H1 (cell line): ENCODE results near the gene ATP10D. TPM values are rescaled to one million over a fixed set of nuclear protein-coding genes. Genes with fewer than 3 reads are reported as not detected.
A peak's percentile ranks its signal among the peaks of the same experiment; 100 is the strongest.

ENCODE experiments used
- CTCF ChIA-PET: fragments of 300-600 bp; sonication (Branson Sonifier 250); formaldehyde crosslinking; loops from one replicate; lab custom pipeline; 2021; ENCODE audit not compliant: partially characterized antibody; lab: Charles Lee
- POLR2A ChIA-PET: fragments of 300-600 bp; sonication (Branson Sonifier 250); formaldehyde crosslinking; loops from one replicate; lab custom pipeline; 2021; ENCODE audit warnings: inconsistent platforms; ENCODE audit not compliant: partially characterized antibody; lab: Charles Lee
- DNase-seq, 2 experiments: peaks; one replicate each; pipeline versions ENCODE4 v3.0.0 to v3.0.0-alpha.2; 2010 to 2022; ENCODE audit warnings: low spot score in 2 of 2, low read depth in 1 of 2, mixed read lengths in 1 of 2
- FAIRE-seq: peaks from 2 replicates; lab custom pipeline; 2011; peaks lifted over from hg19 to GRCh38; lab: Jason Lieb, UNC
- H2AFZ ChIP-seq: 2 replicates; pipeline ENCODE4 v1.8.1; 2012; ENCODE audit warnings: low read length, inconsistent platforms
- H2AK5ac ChIP-seq: 2 replicates; pipeline ENCODE4 v1.6.1; 2013; ENCODE audit warnings: low read depth, low read length
- H2BK120ac ChIP-seq: replicated peaks from 2 replicates; pipeline ENCODE3; 2013; ENCODE audit warnings: low read depth, low read length, inconsistent platforms
- H2BK12ac ChIP-seq: 2 replicates; pipeline ENCODE4 v1.6.1; 2013; ENCODE audit warnings: low read depth, low read length
- H2BK15ac ChIP-seq: 2 replicates; pipeline ENCODE4 v1.6.1; 2013; ENCODE audit warnings: low read length
- H2BK20ac ChIP-seq: 2 replicates; pipeline ENCODE4 v1.6.1; 2013; ENCODE audit warnings: low read length
- H2BK5ac ChIP-seq: 2 replicates; pipeline ENCODE4 v1.6.1; 2013; ENCODE audit warnings: low read depth, low read length
- H3K14ac ChIP-seq: 2 replicates; pipeline ENCODE4 v1.6.1; 2013; ENCODE audit warnings: inconsistent platforms; ENCODE audit not compliant: insufficient read length
- H3K18ac ChIP-seq: 2 replicates; pipeline ENCODE4 v1.6.1; 2013; ENCODE audit warnings: low read length; ENCODE audit errors: extremely low read depth
- H3K23ac ChIP-seq: 2 replicates; pipeline ENCODE4 v1.6.1; 2013; ENCODE audit warnings: inconsistent platforms; ENCODE audit not compliant: insufficient read length
- H3K23me2 ChIP-seq: 2 replicates; pipeline ENCODE4 v1.6.1; 2013; ENCODE audit warnings: low read depth, low read length
- H3K27ac ChIP-seq: 2 replicates; pipeline ENCODE4 v1.6.1; 2011; ENCODE audit warnings: low read depth, low read length, inconsistent platforms
- H3K27me3 ChIP-seq, 4 experiments: replicated peaks in 1 of 4; 1 replicate in 1 of 4; 2 replicates in 3 of 4; pipeline versions ENCODE4 v1.6.1 to v1.8.1; 2011 to 2013; ENCODE audit warnings: low read length in 3 of 4, mild to moderate bottlenecking in 3 of 4, inconsistent platforms in 2 of 4, mixed read lengths in 2 of 4, moderate library complexity in 1 of 4; ENCODE audit not compliant: control insufficient read depth in 3 of 4, insufficient read depth in 3 of 4; ENCODE audit errors: extremely low read depth in 1 of 4
- H3K36me3 ChIP-seq, 4 experiments: 2 replicates each; pipeline versions ENCODE4 v1.6.1 to v1.8.1; 2011 to 2013; ENCODE audit warnings: mild to moderate bottlenecking in 4 of 4, low read length in 3 of 4, moderate library complexity in 2 of 4, control low read depth in 1 of 4, inconsistent platforms in 1 of 4; ENCODE audit not compliant: insufficient read depth in 4 of 4, control insufficient read depth in 2 of 4
- H3K4ac ChIP-seq: replicated peaks from 2 replicates; pipeline ENCODE3; 2013; ENCODE audit warnings: low read length, low read depth, mixed read lengths, inconsistent platforms; ENCODE audit not compliant: insufficient read length
- H3K4me1 ChIP-seq, 4 experiments: replicated peaks in 1 of 4; 1 replicate in 1 of 4; 2 replicates in 3 of 4; pipeline versions ENCODE4 v1.6.1 to v1.8.1; 2011 to 2013; ENCODE audit warnings: low read length in 3 of 4, inconsistent platforms in 2 of 4, mixed read lengths in 1 of 4; ENCODE audit not compliant: insufficient read depth in 4 of 4, control insufficient read depth in 3 of 4
- H3K4me2 ChIP-seq, 2 experiments: 2 replicates each; pipeline versions ENCODE4 v1.6.1 to v1.8.1; 2011 to 2013; ENCODE audit warnings: low read depth in 2 of 2, low read length in 2 of 2, control low read depth in 1 of 2, inconsistent platforms in 1 of 2, mild to moderate bottlenecking in 1 of 2; ENCODE audit not compliant: insufficient read depth in 1 of 2
- H3K4me3 ChIP-seq, 4 experiments: fragments of 200-600, 300-600 bp in 1 of 4; sonication (generic), shearing (Covaris generic), sonication (Bioruptor Twin) in 1 of 4; 2 replicates each; pipeline versions ENCODE4 v1.5.1 to v1.8.1; 2011 to 2016; ENCODE audit warnings: low read length in 4 of 4, low read depth in 3 of 4, control low read depth in 2 of 4, inconsistent platforms in 2 of 4, mild to moderate bottlenecking in 2 of 4, mixed read lengths in 1 of 4, moderate library complexity in 1 of 4; ENCODE audit not compliant: insufficient read depth in 2 of 4; ENCODE audit errors: extremely low read depth in 1 of 4
- H3K56ac ChIP-seq: replicated peaks from 2 replicates; pipeline ENCODE3; 2013; ENCODE audit warnings: low read depth, mild to moderate bottlenecking, mixed read lengths, low read length, inconsistent platforms; ENCODE audit not compliant: insufficient read length
- H3K79me1 ChIP-seq: 2 replicates; pipeline ENCODE4 v1.6.1; 2013; ENCODE audit warnings: low read depth, low read length, control low read depth
- H3K79me2 ChIP-seq, 2 experiments: 2 replicates each; pipeline versions ENCODE4 v1.6.1 to v1.8.1; 2012 to 2013; ENCODE audit warnings: low read length in 2 of 2, mild to moderate bottlenecking in 2 of 2, inconsistent platforms in 1 of 2; ENCODE audit not compliant: insufficient read depth in 2 of 2, control insufficient read depth in 1 of 2
- H3K9ac ChIP-seq, 4 experiments: replicated peaks in 1 of 4; 1 replicate in 1 of 4; 2 replicates in 3 of 4; pipeline versions ENCODE4 v1.6.1 to v1.8.1; 2011 to 2013; ENCODE audit warnings: low read depth in 3 of 4, low read length in 3 of 4, control low read depth in 2 of 4, mild to moderate bottlenecking in 2 of 4, moderate library complexity in 2 of 4, inconsistent platforms in 1 of 4; ENCODE audit errors: extremely low read depth in 1 of 4
- H3K9me3 ChIP-seq, 2 experiments: 2 replicates each; pipeline versions ENCODE4 v1.6.1 to v1.8.1; 2012 to 2013; ENCODE audit warnings: mild to moderate bottlenecking in 2 of 2, moderate library complexity in 2 of 2, control low read depth in 1 of 2, inconsistent platforms in 1 of 2, low read depth in 1 of 2, low read length in 1 of 2, mixed read lengths in 1 of 2; ENCODE audit not compliant: insufficient read depth in 2 of 2
- H4K20me1 ChIP-seq, 2 experiments: replicated peaks in 1 of 2; 2 replicates each; pipeline versions ENCODE3 to v1.8.1; 2011 to 2013; ENCODE audit warnings: inconsistent platforms in 2 of 2, low read length in 2 of 2, mild to moderate bottlenecking in 1 of 2; ENCODE audit not compliant: insufficient read depth in 2 of 2, control insufficient read depth in 1 of 2
- H4K5ac ChIP-seq: 2 replicates; pipeline ENCODE4 v1.6.1; 2013; ENCODE audit warnings: low read length, low read depth, mixed read lengths, inconsistent platforms; ENCODE audit not compliant: insufficient read length
- H4K8ac ChIP-seq: 2 replicates; pipeline ENCODE4 v1.8.0; 2013; ENCODE audit warnings: mild to moderate bottlenecking, moderate library complexity, low read length, inconsistent platforms; ENCODE audit not compliant: insufficient read depth; ENCODE audit errors: extremely low read depth
- H4K91ac ChIP-seq: replicated peaks from 2 replicates; pipeline ENCODE3; 2013; ENCODE audit warnings: low read length, mixed read lengths, inconsistent platforms; ENCODE audit not compliant: insufficient read length
- CEBPB ChIP-seq: IDR thresholded peaks from 2 replicates; pipeline ENCODE4 v1.6.1; 2012; ENCODE audit warnings: low read depth, low read length
- JUND ChIP-seq: IDR thresholded peaks from 2 replicates; pipeline ENCODE4 v1.6.1; 2011; ENCODE audit warnings: mild to moderate bottlenecking, improper control_type of control experiment, low read length
- KDM4A ChIP-seq: IDR thresholded peaks from one replicate; pipeline ENCODE4 v1.7.1; 2012; ENCODE audit warnings: low read depth, mild to moderate bottlenecking, moderate library complexity, low read length, inconsistent platforms; ENCODE audit not compliant: severe bottlenecking
- NANOG ChIP-seq: IDR thresholded peaks from 2 replicates; pipeline ENCODE4 v1.6.1; 2011; ENCODE audit warnings: low read length, low read depth, mild to moderate bottlenecking, inconsistent platforms; ENCODE audit not compliant: insufficient read depth, poor library complexity, severe bottlenecking
- RFX5 ChIP-seq: IDR thresholded peaks from 2 replicates; pipeline ENCODE4 v1.6.1; 2011; ENCODE audit warnings: low read depth, low read length, improper control_type of control experiment, borderline replicate concordance
- SP1 ChIP-seq: IDR thresholded peaks from 2 replicates; pipeline ENCODE4 v1.6.1; 2011; ENCODE audit warnings: low read depth, low read length
- SUZ12 ChIP-seq: fragments of 200-600 bp; sonication (generic); IDR thresholded peaks from 2 replicates; pipeline ENCODE4 v1.6.1; 2012; ENCODE audit warnings: mild to moderate bottlenecking, inconsistent platforms, low read length, moderate library complexity, mixed read lengths
- TBP ChIP-seq: IDR thresholded peaks from 2 replicates; pipeline ENCODE4 v1.6.1; 2011; ENCODE audit warnings: low read depth, low read length, improper control_type of control experiment
- TCF12 ChIP-seq: IDR thresholded peaks from 2 replicates; pipeline ENCODE4 v1.6.1; 2011; ENCODE audit warnings: low read depth, mild to moderate bottlenecking, low read length
- WGBS, 2 experiments: shearing (Covaris generic) in 1 of 2; methylation state at CpG; one replicate each; pipeline versions ENCODE4 v1.1.6 to v1.1.7; 2013 to 2015; ENCODE audit warnings: low lambda C conversion rate in 2 of 2, mixed read lengths in 2 of 2, inconsistent platforms in 1 of 2, low coverage in 1 of 2, missing lambda C conversion rate in 1 of 2; ENCODE audit not compliant: insufficient replicate concordance in 2 of 2, insufficient coverage in 1 of 2, insufficient read length in 1 of 2; ENCODE audit errors: extremely low coverage in 1 of 2, missing lambda C conversion rate in 1 of 2; 5-methylcytosine and 5-hydroxymethylcytosine counted together
- polyA plus RNA-seq, 7 experiments: library from polyadenylated mRNA; depleted of rRNA in 3 of 7; stranded (reverse) in 5 of 7; unstranded in 2 of 7; fragments of >200 nt in 5 of 7; fragments of 200-250 nt in 2 of 7; gene quantifications; 1 replicate in 5 of 7; 2 replicates in 1 of 7; 4 replicates in 1 of 7; pipeline versions ENCODE4 v1.2.1 to v1.2.3, GENCODE V29; 2011 to 2013; ENCODE audit warnings: missing spikeins in 2 of 7, mixed read lengths in 2 of 7
- total RNA-seq: library from RNA; stranded (reverse); fragmentation: NEBNext Ultra II Directional; extraction: Animal tissue kit (Norgen Biotek cat#: 25700); gene quantifications from 2 replicates; pipeline ENCODE4 v1.2.1, GENCODE V29; 2021
- TF ChIP-seq, protein P1 (sequence below): IDR thresholded peaks from 2 replicates; pipeline ENCODE4 v1.6.1; 2011; ENCODE audit warnings: low read depth, mild to moderate bottlenecking, low read length; ENCODE audit not compliant: insufficient read depth

The ATP10D gene
- total and polyA plus RNA-seq, 2 of the 8 experiments (the other 6 are each of a cell fraction or from before 2014, with no cell fraction given) = 2.9 to 5.9 TPM

DNA sequence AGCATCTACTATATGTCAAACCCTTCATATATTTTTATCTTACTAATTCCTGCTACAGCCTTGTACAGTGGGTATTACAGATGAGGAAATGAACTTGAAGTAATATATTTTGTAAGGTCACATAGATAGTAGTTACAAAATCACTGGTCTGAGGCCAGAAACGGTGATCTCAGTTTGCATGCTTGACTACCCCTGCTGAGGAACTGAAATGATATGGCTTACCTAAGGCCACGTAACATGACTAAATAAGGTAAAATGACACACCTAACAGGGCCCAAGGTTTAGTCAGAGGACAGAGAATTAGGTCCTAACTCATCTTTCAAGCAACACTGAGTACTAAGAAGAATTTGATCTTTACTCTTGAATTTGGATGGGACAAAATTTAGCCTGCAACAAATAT lies 20.1 kb upstream of the ATP10D start:
- Histone ChIP-seq H4K91ac (no peak overlapping the region), H2BK15ac (no peak overlapping the region), H4K20me1 (no peaks in the 10 kb centered on the region), H2BK5ac (no peak overlapping the region), H3K9ac (peak overlapping the region in 1 of 4 experiments; percentile 34; a peak in 1 of 7 replicates), H3K4me2 (no peak overlapping the region), H3K23ac (no peak overlapping the region), H3K4me1 (peaks cover 0 to 6% (median 1%) of the 10 kb centered on the region in 4 experiments; a peak in 3 of 7 replicates), H3K56ac (no peak overlapping the region), H3K36me3 (no peaks in the 10 kb centered on the region), H2BK120ac (no peak overlapping the region), H3K4ac (no peak overlapping the region), H4K5ac (no peak overlapping the region), H2BK12ac (no peak overlapping the region), H2BK20ac (no peak overlapping the region), H2AFZ (0 out of 2 replicates have a peak overlapping the region, but pooled peaks have one; percentile 45), H2AK5ac (no peak overlapping the region), H3K79me2 (no peaks in the 10 kb centered on the region), H4K8ac (no peak overlapping the region), H3K14ac (no peak overlapping the region), H3K79me1 (no peaks in the 10 kb centered on the region), H3K27ac (no peak overlapping the region), H3K4me3 (no peak overlapping the region), H3K27me3 (no peaks in the 10 kb centered on the region; a peak in 1 of 7 replicates), H3K23me2 (peaks cover 4% of the 10 kb centered on the region), H3K9me3 (no peaks in the 10 kb centered on the region), H3K18ac (no peak overlapping the region)
- no peak for DNase-seq
- ChIA-PET POLR2A (no interaction called here), CTCF (interaction anchor here (1.3 kb wide), 1 partner anchor 100 kb away, joined by 4 read pairs; no protein-coding TSS in a partner anchor)
- FAIRE-seq = no peak
- 92% methylated on average over 2 of the region's 2 CpGs; no CpG with 5 or more reads in 1 of the 2 experiments for WGBS, 2 experiments
- TF ChIP-seq JUND = no peak
- TF ChIP-seq TCF12 = no peak
- TF ChIP-seq CEBPB = no peak
- no peak for TF ChIP-seq NANOG
- TF ChIP-seq SP1 = no peak
- TF ChIP-seq RFX5 = no peak
- TF ChIP-seq, protein P1, sequence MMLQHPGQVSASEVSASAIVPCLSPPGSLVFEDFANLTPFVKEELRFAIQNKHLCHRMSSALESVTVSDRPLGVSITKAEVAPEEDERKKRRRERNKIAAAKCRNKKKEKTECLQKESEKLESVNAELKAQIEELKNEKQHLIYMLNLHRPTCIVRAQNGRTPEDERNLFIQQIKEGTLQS = no peak
- TF ChIP-seq KDM4A = no peak
- no peak for TF ChIP-seq SUZ12
- TF ChIP-seq TBP = no peak
